ENCODE measurements around the gene PCDH9. TPM values are rescaled to one million over a fixed set of nuclear protein-coding genes. Genes with fewer than 3 reads are reported as not detected.

The PCDH9 gene
- total and polyA plus RNA-seq, 10 of the 15 experiments (the other 5 are each of a cell fraction or from before 2014, with no cell fraction given) = 0.02 to 2.3 (median 0.05) TPM; not detected in 1

- Histone ChIP-seq H3K27me3 (replicated peaks in 1 of 2; ENCODE audit: control insufficient read depth in 2 of 2, insufficient read depth in 2 of 2, low read length in 1 of 2) (no peaks in the 10 kb centered on the region), H3K9me3 (replicated peaks; ENCODE audit: control insufficient read depth, insufficient read depth, low read length) (no peaks in the 10 kb centered on the region), H3K4me2 (ENCODE audit: control insufficient read depth, insufficient read depth) (no peak overlapping the region), H3K36me3 (ENCODE audit: control insufficient read depth in 2 of 2, insufficient read depth in 2 of 2, low read length in 1 of 2) (no peaks in the 10 kb centered on the region), H2AFZ (ENCODE audit: control insufficient read depth, low read depth, low read length) (no peak overlapping the region), H3K4me1 (ENCODE audit: control insufficient read depth, insufficient read depth, low read length) (no peaks in the 10 kb centered on the region), H3K79me2 (ENCODE audit: control insufficient read depth, insufficient read depth, low read length) (no peaks in the 10 kb centered on the region), H3K9ac (ENCODE audit: control insufficient read depth, insufficient read depth, low read length) (no peak overlapping the region), H3K4me3 (no peak overlapping the region), H4K20me1 (ENCODE audit: control insufficient read depth, insufficient read depth) (no peaks in the 10 kb centered on the region), H3K27ac (ENCODE audit: control insufficient read depth, insufficient read depth) (no peak overlapping the region)
- no TSS peak for BruUV-seq (replicated peaks)
- ChIA-PET POLR2A (no interaction called here), CTCF (no interaction called here), SMC1A (ENCODE audit: uncharacterized antibody, unreplicated experiment) (no interaction called here), RAD21 (ENCODE audit: unreplicated experiment) (no interaction called here)
- intact Hi-C loops (cut with micrococcal nuclease; ENCODE audit: unreplicated experiment) (no loop called here), in situ Hi-C loops (cut with MboI) (no loop called here)
- no peak for FAIRE-seq
- no peak for ATAC-seq
- TF ChIP-seq EED (IDR thresholded peaks at IDR 0.05; ENCODE audit: low read depth) (no peak), JUND (IDR thresholded peaks at IDR 0.05; ENCODE audit: low read depth, low read length) (no peak), ZNF384 (IDR thresholded peaks at IDR 0.05; ENCODE audit: borderline replicate concordance, low read depth, low read length) (no peak)
- 43% methylated on average over 3 of the region's 3 CpGs for WGBS (ENCODE audit: insufficient coverage, insufficient replicate concordance, low lambda C conversion rate, missing lambda C conversion rate)
- DNase-seq (ENCODE audit: low read depth, low spot score) = no peak
These were observed 334.8 kb downstream of the PCDH9 start for GRCh38 chr13:66895320-66895719.

GRCh38 chr13:66888698-66889097, 341.4 kb downstream of the PCDH9 start:
- ChIA-PET SMC1A (ENCODE audit: uncharacterized antibody, unreplicated experiment) (interaction anchor here (0.9 to 2.4 kb wide), 3 partner anchors 11 to 190 kb away, joined by 3 to 7 read pairs (median 3); no protein-coding TSS in a partner anchor), POLR2A (no interaction called here), RAD21 (ENCODE audit: unreplicated experiment) (interaction anchor here (0.8 kb wide), 1 partner anchor 131 kb away, joined by 3 read pairs; no protein-coding TSS in a partner anchor), CTCF (no interaction called here)
- Histone ChIP-seq H4K20me1 (ENCODE audit: control insufficient read depth, insufficient read depth) (no peaks in the 10 kb centered on the region), H3K4me3 (no peak overlapping the region), H3K27ac (ENCODE audit: control insufficient read depth, insufficient read depth) (no peak overlapping the region), H3K9ac (ENCODE audit: control insufficient read depth, insufficient read depth, low read length) (no peak overlapping the region), H3K36me3 (ENCODE audit: control insufficient read depth in 2 of 2, insufficient read depth in 2 of 2, low read length in 1 of 2) (no peaks in the 10 kb centered on the region), H2AFZ (ENCODE audit: control insufficient read depth, low read depth, low read length) (no peak overlapping the region), H3K9me3 (replicated peaks; ENCODE audit: control insufficient read depth, insufficient read depth, low read length) (no peaks in the 10 kb centered on the region), H3K4me1 (ENCODE audit: control insufficient read depth, insufficient read depth, low read length) (no peaks in the 10 kb centered on the region), H3K79me2 (ENCODE audit: control insufficient read depth, insufficient read depth, low read length) (no peaks in the 10 kb centered on the region), H3K4me2 (ENCODE audit: control insufficient read depth, insufficient read depth) (no peak overlapping the region), H3K27me3 (replicated peaks in 1 of 2; ENCODE audit: control insufficient read depth in 2 of 2, insufficient read depth in 2 of 2, low read length in 1 of 2) (no peaks in the 10 kb centered on the region)
- intact Hi-C loops (cut with micrococcal nuclease; ENCODE audit: unreplicated experiment) (no loop called here), in situ Hi-C loops (cut with MboI) (no loop called here)
- WGBS (ENCODE audit: insufficient coverage, insufficient replicate concordance, low lambda C conversion rate, missing lambda C conversion rate) = 79% methylated on average over 1 of the region's 1 CpG
- DNase-seq (ENCODE audit: low read depth, low spot score) = no peak
- no TSS peak for BruUV-seq (replicated peaks)
- no peak for ATAC-seq
- no peak for FAIRE-seq
- TF ChIP-seq, protein P1, sequence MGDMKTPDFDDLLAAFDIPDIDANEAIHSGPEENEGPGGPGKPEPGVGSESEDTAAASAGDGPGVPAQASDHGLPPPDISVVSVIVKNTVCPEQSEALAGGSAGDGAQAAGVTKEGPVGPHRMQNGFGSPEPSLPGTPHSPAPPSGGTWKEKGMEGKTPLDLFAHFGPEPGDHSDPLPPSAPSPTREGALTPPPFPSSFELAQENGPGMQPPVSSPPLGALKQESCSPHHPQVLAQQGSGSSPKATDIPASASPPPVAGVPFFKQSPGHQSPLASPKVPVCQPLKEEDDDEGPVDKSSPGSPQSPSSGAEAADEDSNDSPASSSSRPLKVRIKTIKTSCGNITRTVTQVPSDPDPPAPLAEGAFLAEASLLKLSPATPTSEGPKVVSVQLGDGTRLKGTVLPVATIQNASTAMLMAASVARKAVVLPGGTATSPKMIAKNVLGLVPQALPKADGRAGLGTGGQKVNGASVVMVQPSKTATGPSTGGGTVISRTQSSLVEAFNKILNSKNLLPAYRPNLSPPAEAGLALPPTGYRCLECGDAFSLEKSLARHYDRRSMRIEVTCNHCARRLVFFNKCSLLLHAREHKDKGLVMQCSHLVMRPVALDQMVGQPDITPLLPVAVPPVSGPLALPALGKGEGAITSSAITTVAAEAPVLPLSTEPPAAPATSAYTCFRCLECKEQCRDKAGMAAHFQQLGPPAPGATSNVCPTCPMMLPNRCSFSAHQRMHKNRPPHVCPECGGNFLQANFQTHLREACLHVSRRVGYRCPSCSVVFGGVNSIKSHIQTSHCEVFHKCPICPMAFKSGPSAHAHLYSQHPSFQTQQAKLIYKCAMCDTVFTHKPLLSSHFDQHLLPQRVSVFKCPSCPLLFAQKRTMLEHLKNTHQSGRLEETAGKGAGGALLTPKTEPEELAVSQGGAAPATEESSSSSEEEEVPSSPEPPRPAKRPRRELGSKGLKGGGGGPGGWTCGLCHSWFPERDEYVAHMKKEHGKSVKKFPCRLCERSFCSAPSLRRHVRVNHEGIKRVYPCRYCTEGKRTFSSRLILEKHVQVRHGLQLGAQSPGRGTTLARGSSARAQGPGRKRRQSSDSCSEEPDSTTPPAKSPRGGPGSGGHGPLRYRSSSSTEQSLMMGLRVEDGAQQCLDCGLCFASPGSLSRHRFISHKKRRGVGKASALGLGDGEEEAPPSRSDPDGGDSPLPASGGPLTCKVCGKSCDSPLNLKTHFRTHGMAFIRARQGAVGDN (IDR thresholded peaks at IDR 0.05) = no peak
- TF ChIP-seq HDGF (IDR thresholded peaks at IDR 0.05) (no peak), MTA3 (IDR thresholded peaks at IDR 0.05; ENCODE audit: borderline replicate concordance, low read length) (no peak), NR2C1 (IDR thresholded peaks at IDR 0.05) (no peak), SP1 (IDR thresholded peaks at IDR 0.05; ENCODE audit: low read depth, low read length) (no peak), HCFC1 (IDR thresholded peaks at IDR 0.05; ENCODE audit: low read length) (no peak), RELA (IDR thresholded peaks at IDR 0.05; ENCODE audit: borderline replicate concordance, partially characterized antibody) (no peak), SIX5 (IDR thresholded peaks at IDR 0.05; ENCODE audit: low read depth, low read length, severe bottlenecking) (no peak), SMAD5 (IDR thresholded peaks at IDR 0.05; ENCODE audit: low read depth) (no peak)
- TF ChIP-seq, protein P2, sequence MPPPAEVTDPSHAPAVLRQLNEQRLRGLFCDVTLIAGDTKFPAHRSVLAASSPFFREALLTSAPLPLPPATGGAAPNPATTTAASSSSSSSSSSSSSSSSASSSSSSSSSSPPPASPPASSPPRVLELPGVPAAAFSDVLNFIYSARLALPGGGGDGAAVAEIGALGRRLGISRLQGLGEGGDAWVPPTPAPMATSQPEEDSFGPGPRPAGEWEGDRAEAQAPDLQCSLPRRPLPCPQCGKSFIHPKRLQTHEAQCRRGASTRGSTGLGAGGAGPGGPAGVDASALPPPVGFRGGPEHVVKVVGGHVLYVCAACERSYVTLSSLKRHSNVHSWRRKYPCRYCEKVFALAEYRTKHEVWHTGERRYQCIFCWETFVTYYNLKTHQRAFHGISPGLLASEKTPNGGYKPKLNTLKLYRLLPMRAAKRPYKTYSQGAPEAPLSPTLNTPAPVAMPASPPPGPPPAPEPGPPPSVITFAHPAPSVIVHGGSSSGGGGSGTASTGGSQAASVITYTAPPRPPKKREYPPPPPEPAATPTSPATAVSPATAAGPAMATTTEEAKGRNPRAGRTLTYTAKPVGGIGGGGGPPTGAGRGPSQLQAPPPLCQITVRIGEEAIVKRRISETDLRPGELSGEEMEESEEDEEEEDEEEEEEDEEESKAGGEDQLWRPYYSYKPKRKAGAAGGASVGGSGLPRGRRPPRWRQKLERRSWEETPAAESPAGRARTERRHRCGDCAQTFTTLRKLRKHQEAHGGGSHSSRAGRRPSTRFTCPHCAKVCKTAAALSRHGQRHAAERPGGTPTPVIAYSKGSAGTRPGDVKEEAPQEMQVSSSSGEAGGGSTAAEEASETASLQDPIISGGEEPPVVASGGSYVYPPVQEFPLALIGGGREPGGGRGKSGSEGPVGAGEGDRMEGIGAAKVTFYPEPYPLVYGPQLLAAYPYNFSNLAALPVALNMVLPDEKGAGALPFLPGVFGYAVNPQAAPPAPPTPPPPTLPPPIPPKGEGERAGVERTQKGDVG (CRISPR knock-in tag; IDR thresholded peaks at IDR 0.05) = no peak
